GM06990 (cell line): ENCODE data around the gene LILRB2.
"Not testable (repeated sequence)": the region's sequence is repeated elsewhere in the genome, so short reads cannot be mapped to it uniquely, and the experiment has no call there.

Source experiments
- DNase-seq: peaks from one replicate; pipeline ENCODE4 v3.0.0-alpha.2; 2011; ENCODE audit not compliant: insufficient read length; ENCODE audit errors: extremely low read depth
- H3K27me3 ChIP-seq: replicated peaks from 2 replicates; pipeline ENCODE4 v1.6.0; 2011; ENCODE audit warnings: low read length; ENCODE audit not compliant: control insufficient read depth, insufficient read depth
- H3K36me3 ChIP-seq: 2 replicates; pipeline ENCODE4 v1.5.1; 2011; ENCODE audit warnings: low read length; ENCODE audit not compliant: control insufficient read depth, insufficient read depth
- H3K4me3 ChIP-seq: replicated peaks from 2 replicates; pipeline ENCODE4 v1.5.1; 2011; ENCODE audit warnings: low read depth, mild to moderate bottlenecking, control low read depth, low read length
- TF ChIP-seq, protein P1 (sequence below): IDR thresholded peaks from 2 replicates; pipeline ENCODE4 v1.5.1; 2011; ENCODE audit warnings: low read length, control low read depth, mild to moderate bottlenecking, inconsistent platforms; ENCODE audit not compliant: insufficient read depth, poor library complexity, severe bottlenecking

Gene LILRB2

DNA sequence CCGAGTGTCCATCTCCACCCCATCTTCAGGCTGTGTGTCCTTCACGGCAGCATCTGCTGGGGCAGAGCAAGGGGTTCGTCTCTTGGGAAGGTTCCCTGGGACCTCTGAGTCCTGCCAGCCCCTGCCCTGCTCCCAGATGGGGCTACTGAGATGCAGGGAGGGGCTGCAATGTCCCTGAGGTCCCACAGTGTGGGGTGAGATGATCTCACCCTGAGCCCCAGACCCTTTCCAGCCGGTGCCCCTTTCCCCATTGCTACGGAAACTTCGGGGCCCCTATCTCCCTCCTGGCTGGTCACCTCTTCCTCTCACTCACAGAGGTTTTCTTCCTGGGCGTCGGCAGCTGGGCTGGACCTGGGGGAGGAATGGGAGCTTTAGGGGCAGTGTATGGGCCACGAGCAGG is 5.0 kb downstream of the LILRB2 start:
- Histone ChIP-seq H3K36me3 (no peaks in the 10 kb centered on the region), H3K4me3 (no peak overlapping the region), H3K27me3 (no peaks in the 10 kb centered on the region; the same call in 1 of the 2 replicates)
- TF ChIP-seq, protein P1, sequence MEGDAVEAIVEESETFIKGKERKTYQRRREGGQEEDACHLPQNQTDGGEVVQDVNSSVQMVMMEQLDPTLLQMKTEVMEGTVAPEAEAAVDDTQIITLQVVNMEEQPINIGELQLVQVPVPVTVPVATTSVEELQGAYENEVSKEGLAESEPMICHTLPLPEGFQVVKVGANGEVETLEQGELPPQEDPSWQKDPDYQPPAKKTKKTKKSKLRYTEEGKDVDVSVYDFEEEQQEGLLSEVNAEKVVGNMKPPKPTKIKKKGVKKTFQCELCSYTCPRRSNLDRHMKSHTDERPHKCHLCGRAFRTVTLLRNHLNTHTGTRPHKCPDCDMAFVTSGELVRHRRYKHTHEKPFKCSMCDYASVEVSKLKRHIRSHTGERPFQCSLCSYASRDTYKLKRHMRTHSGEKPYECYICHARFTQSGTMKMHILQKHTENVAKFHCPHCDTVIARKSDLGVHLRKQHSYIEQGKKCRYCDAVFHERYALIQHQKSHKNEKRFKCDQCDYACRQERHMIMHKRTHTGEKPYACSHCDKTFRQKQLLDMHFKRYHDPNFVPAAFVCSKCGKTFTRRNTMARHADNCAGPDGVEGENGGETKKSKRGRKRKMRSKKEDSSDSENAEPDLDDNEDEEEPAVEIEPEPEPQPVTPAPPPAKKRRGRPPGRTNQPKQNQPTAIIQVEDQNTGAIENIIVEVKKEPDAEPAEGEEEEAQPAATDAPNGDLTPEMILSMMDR: no peak
- DNase-seq: no peak

GRCh38 chr19:54274516-54274915 is 6.4 kb downstream of the LILRB2 start:
- not testable (repeated sequence) for H3K4me3 ChIP-seq, H3K27me3 ChIP-seq, DNase-seq, H3K36me3 ChIP-seq

- no peak for DNase-seq
- H3K27me3 ChIP-seq: no peaks in the 10 kb centered on the region
- H3K36me3 ChIP-seq: no peaks in the 10 kb centered on the region
- no peak overlapping the region for H3K4me3 ChIP-seq
- TF ChIP-seq, protein P1: no peak
Observed at GRCh38 chr19:54273821-54274220, 7.1 kb downstream of the LILRB2 start.

DNA sequence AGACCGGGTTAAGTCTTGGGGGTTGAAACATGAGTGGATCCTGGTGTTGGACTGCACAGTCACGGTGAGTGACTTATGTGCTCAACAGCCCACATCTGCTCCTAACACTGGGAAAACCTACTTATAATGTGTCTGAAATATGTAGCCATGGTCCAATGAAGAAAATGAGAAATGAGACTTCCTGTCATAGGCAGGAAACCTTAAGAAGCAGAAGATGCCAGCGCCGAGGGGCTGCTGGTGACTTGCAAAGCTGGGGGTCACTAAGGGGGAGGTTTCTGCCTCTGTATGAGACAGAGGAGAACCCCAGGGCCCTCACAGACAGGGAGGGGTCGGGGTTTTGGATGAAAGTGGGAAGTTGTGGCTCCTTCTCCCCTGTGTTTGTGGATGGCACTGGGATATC is 8.7 kb downstream of the LILRB2 start:
- not testable (repeated sequence) for H3K27me3 ChIP-seq, DNase-seq, H3K4me3 ChIP-seq, H3K36me3 ChIP-seq

DNA sequence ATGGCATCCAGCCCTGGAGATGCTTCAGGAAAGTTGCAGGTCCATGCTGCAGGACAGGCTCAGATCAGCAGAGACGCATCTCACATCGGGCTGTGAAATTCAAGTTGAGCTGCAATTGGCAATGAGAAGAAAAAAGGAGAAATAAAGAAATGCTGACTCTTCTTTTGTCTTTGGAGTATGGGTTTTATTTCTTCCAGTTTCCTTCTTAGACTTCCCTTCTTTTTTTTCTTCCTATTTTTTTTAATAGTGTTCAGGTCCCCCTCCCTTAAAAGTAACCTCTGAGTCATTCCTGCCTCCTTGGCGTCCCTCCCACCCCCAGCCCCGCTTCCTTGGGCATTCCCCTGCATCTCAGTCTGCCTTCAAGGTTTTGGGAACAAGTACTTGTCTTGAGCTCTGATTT is 9.3 kb downstream of the LILRB2 start:
- not testable (repeated sequence) for H3K27me3 ChIP-seq, H3K36me3 ChIP-seq, DNase-seq, H3K4me3 ChIP-seq

- Histone ChIP-seq H3K4me3 (no peak overlapping the region), H3K36me3 (no peaks in the 10 kb centered on the region), H3K27me3 (no peaks in the 10 kb centered on the region; the same call in 1 of the 2 replicates)
- TF ChIP-seq, protein P1: no peak
- DNase-seq: no peak
Observed at GRCh38 chr19:54271106-54271505, 9.8 kb downstream of the LILRB2 start.

DNA sequence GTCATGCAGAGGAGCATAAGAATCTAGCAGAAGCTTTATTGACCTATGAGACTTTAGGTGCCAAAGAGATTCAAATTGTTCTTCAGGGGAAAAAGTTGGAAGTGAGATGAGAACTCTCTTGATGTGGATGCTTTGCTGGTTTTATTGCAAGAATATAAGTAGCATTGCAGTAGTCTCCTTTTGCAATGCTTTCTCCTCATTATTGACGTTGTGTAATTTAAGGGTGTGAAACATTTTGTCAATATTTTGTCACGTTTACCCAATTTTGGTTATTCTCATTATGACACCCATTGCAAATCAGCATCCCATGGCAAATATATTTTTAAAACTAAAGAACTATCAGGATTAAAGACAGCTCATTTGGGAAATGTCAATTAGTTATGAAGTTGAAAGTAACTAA is 12.0 kb downstream of the LILRB2 start:
- no peak for DNase-seq
- H3K27me3 ChIP-seq: no peaks in the 10 kb centered on the region; the same call in 1 of the 2 replicates
- H3K36me3 ChIP-seq: no peaks in the 10 kb centered on the region
- TF ChIP-seq, protein P1: no peak
- no peak overlapping the region for H3K4me3 ChIP-seq
